Neural cell (in vitro differentiated cells): Measurements from ENCODE around the gene PRG3.

Experiments used
- EP300 ChIP-seq: fragments of 450-650 bp; conservative IDR thresholded peaks from 2 replicates; pipeline ENCODE4 v1.6.1; 2014; ENCODE audit warnings: antibody characterized with exemption, mild to moderate bottlenecking, moderate library complexity; ENCODE audit not compliant: poor library complexity, severe bottlenecking
- EZH2 ChIP-seq: fragments of 200-600, 300-800 bp; shearing (Covaris generic), sonication (generic); IDR thresholded peaks from 2 replicates; pipeline ENCODE4 v1.6.1; 2014; ENCODE audit warnings: antibody characterized with exemption, low read length, borderline replicate concordance, mild to moderate bottlenecking; ENCODE audit not compliant: insufficient read depth, poor library complexity, severe bottlenecking
- POLR2AphosphoS5 ChIP-seq: IDR thresholded peaks from 2 replicates; pipeline ENCODE4 v1.6.1; 2012
- REST ChIP-seq: IDR thresholded peaks from 2 replicates; pipeline ENCODE4 v1.6.1; 2012; ENCODE audit warnings: borderline replicate concordance
- TAF1 ChIP-seq: IDR thresholded peaks from 2 replicates; pipeline ENCODE4 v1.6.1; 2012; ENCODE audit warnings: low read depth
- TF ChIP-seq, protein P1 (sequence below): fragments of 450-650 bp; IDR thresholded peaks from 2 replicates; pipeline ENCODE4 v1.5.1; 2014; ENCODE audit warnings: antibody characterized with exemption, mild to moderate bottlenecking, moderate library complexity; ENCODE audit not compliant: poor library complexity, severe bottlenecking

- TF ChIP-seq, protein P1, sequence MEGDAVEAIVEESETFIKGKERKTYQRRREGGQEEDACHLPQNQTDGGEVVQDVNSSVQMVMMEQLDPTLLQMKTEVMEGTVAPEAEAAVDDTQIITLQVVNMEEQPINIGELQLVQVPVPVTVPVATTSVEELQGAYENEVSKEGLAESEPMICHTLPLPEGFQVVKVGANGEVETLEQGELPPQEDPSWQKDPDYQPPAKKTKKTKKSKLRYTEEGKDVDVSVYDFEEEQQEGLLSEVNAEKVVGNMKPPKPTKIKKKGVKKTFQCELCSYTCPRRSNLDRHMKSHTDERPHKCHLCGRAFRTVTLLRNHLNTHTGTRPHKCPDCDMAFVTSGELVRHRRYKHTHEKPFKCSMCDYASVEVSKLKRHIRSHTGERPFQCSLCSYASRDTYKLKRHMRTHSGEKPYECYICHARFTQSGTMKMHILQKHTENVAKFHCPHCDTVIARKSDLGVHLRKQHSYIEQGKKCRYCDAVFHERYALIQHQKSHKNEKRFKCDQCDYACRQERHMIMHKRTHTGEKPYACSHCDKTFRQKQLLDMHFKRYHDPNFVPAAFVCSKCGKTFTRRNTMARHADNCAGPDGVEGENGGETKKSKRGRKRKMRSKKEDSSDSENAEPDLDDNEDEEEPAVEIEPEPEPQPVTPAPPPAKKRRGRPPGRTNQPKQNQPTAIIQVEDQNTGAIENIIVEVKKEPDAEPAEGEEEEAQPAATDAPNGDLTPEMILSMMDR = no peak
- TF ChIP-seq POLR2AphosphoS5 (no peak), EP300 (no peak), REST (no peak), TAF1 (no peak), EZH2 (no peak)
Observed at GRCh38 chr11:57353446-57353845, 27.5 kb downstream of the PRG3 start.
